Mesendoderm (in vitro differentiated cells): Measurements from ENCODE around the gene CAMTA1.
A peak's percentile ranks its signal among the peaks of the same experiment; 100 is the strongest.

Experiments used
- DNase-seq: peaks from one replicate; pipeline ENCODE4 v3.0.0; 2013
- H2AK5ac ChIP-seq: 2 replicates; pipeline ENCODE4 v1.6.1; 2013; ENCODE audit warnings: low read length, inconsistent platforms
- H2BK120ac ChIP-seq: 2 replicates; pipeline ENCODE4 v1.6.1; 2013; ENCODE audit warnings: low read depth, mild to moderate bottlenecking, low read length, moderate library complexity, mixed read lengths
- H2BK15ac ChIP-seq: replicated peaks from 2 replicates; pipeline ENCODE4 v1.6.1; 2013; ENCODE audit warnings: low read depth, mild to moderate bottlenecking, moderate library complexity
- H2BK5ac ChIP-seq: 2 replicates; pipeline ENCODE4 v1.6.1; 2013; ENCODE audit warnings: low read length, inconsistent platforms
- H3K18ac ChIP-seq: 2 replicates; pipeline ENCODE4 v1.6.1; 2013; ENCODE audit warnings: mild to moderate bottlenecking, low read length, mixed read lengths
- H3K23ac ChIP-seq: one replicate; pipeline ENCODE4 v1.6.1; 2013; ENCODE audit warnings: low read length
- H3K27ac ChIP-seq: 2 replicates; pipeline ENCODE4 v1.5.1; 2013; ENCODE audit warnings: low read depth, mild to moderate bottlenecking, inconsistent platforms, low read length, moderate library complexity
- H3K27me3 ChIP-seq: 2 replicates; pipeline ENCODE4 v1.6.1; 2013; ENCODE audit warnings: low read length, control low read depth, mild to moderate bottlenecking, inconsistent platforms; ENCODE audit not compliant: insufficient read depth, poor library complexity
- H3K36me3 ChIP-seq: 2 replicates; pipeline ENCODE4 v1.6.1; 2013; ENCODE audit warnings: low read length, inconsistent platforms; ENCODE audit not compliant: control insufficient read depth, insufficient read depth
- H3K4ac ChIP-seq: one replicate; pipeline ENCODE4 v1.6.1; 2013; ENCODE audit warnings: low read depth, mild to moderate bottlenecking, low read length, moderate library complexity
- H3K4me1 ChIP-seq: 2 replicates; pipeline ENCODE4 v1.6.1; 2013; ENCODE audit warnings: low read depth, low read length, inconsistent platforms; ENCODE audit not compliant: control insufficient read depth
- H3K4me2 ChIP-seq: 2 replicates; pipeline ENCODE4 v1.6.1; 2013; ENCODE audit warnings: low read length
- H3K4me3 ChIP-seq: 2 replicates; pipeline ENCODE4 v1.5.1; 2013; ENCODE audit warnings: mild to moderate bottlenecking, low read length
- H3K56ac ChIP-seq: one replicate; pipeline ENCODE4 v1.6.1; 2013; ENCODE audit warnings: low read length
- H3K79me1 ChIP-seq: 2 replicates; pipeline ENCODE4 v1.6.1; 2013; ENCODE audit warnings: low read length, inconsistent platforms
- H3K79me2 ChIP-seq: 2 replicates; pipeline ENCODE4 v1.6.1; 2013; ENCODE audit warnings: mild to moderate bottlenecking, low read length; ENCODE audit not compliant: control insufficient read depth, insufficient read depth
- H3K9ac ChIP-seq: 2 replicates; pipeline ENCODE4 v1.6.1; 2013; ENCODE audit warnings: low read length, inconsistent platforms
- H4K5ac ChIP-seq: one replicate; pipeline ENCODE4 v1.6.1; 2013; ENCODE audit warnings: low read length
- H4K8ac ChIP-seq: one replicate; pipeline ENCODE4 v1.6.1; 2013; ENCODE audit warnings: low read depth, mild to moderate bottlenecking, control low read depth, low read length, moderate library complexity
- WGBS: extraction: QIAGEN DNeasy Blood & Tissue Kit; methylation state at CpG from one replicate; pipeline ENCODE4 v1.1.7; 2013; ENCODE audit warnings: low lambda C conversion rate, missing lambda C conversion rate; ENCODE audit not compliant: insufficient coverage; ENCODE audit errors: extremely low coverage; 5-methylcytosine and 5-hydroxymethylcytosine counted together

Gene CAMTA1

GRCh38 chr1:7295946-7296345 lies 510.7 kb downstream of the CAMTA1 start:
- WGBS = no CpG with 5 or more reads among the region's 6 CpGs
- H3K4me1 ChIP-seq = peaks cover 2% of the 10 kb centered on the region

DNA sequence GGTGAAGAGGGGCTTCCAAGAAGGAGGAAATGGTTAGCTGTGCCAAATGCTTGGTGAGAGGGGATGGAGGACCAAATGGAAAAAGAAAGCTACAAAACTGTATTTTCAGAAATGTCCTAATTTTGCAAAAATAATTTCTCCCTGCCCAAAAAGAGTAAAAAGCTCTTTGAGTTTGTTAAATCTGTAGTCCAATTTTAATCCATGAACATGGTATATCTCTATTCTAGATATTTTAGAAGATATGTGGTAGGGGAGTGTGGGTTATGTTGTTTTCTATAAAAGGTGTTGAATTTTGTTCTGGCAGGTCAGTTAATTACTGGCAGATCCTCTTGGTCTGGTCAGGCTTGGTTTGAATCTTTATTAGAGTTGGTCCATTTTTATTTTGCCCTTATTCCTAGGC lies 511.7 kb downstream of the CAMTA1 start:
- no peak overlapping the region for H4K8ac ChIP-seq
- no peak overlapping the region for H3K4me2 ChIP-seq
- no peak overlapping the region for H2AK5ac ChIP-seq
- no peak overlapping the region for H3K23ac ChIP-seq
- H3K79me1 ChIP-seq = no peaks in the 10 kb centered on the region
- no peaks in the 10 kb centered on the region for H3K79me2 ChIP-seq
- H3K27ac ChIP-seq = peak overlapping the region; percentile 8
- no peak overlapping the region for H3K9ac ChIP-seq
- H3K4me3 ChIP-seq = no peak overlapping the region
- no peak for DNase-seq
- H3K56ac ChIP-seq = no peak overlapping the region
- H3K27me3 ChIP-seq = no peaks in the 10 kb centered on the region
- H2BK5ac ChIP-seq = no peak overlapping the region
- no peak overlapping the region for H4K5ac ChIP-seq
- H2BK15ac ChIP-seq = no peak overlapping the region
- H3K18ac ChIP-seq = no peak overlapping the region
- H2BK120ac ChIP-seq = no peak overlapping the region
- peaks cover 2% of the 10 kb centered on the region for H3K4me1 ChIP-seq
- no peak overlapping the region for H3K4ac ChIP-seq
- H3K36me3 ChIP-seq = no peaks in the 10 kb centered on the region

More at GRCh38 chr1:7295946-7296345, 510.7 kb downstream of the CAMTA1 start:
- no peak for DNase-seq
- Histone ChIP-seq H3K79me1 (no peaks in the 10 kb centered on the region), H3K23ac (no peak overlapping the region), H3K27ac (no peak overlapping the region), H2BK120ac (no peak overlapping the region), H2BK5ac (no peak overlapping the region), H4K5ac (no peak overlapping the region), H2BK15ac (no peak overlapping the region), H3K79me2 (no peaks in the 10 kb centered on the region), H3K27me3 (no peaks in the 10 kb centered on the region), H3K9ac (no peak overlapping the region), H3K4me2 (no peak overlapping the region), H2AK5ac (no peak overlapping the region), H3K18ac (no peak overlapping the region), H3K36me3 (no peaks in the 10 kb centered on the region), H3K4ac (no peak overlapping the region), H3K56ac (no peak overlapping the region), H3K4me3 (no peak overlapping the region), H4K8ac (no peak overlapping the region)

DNA sequence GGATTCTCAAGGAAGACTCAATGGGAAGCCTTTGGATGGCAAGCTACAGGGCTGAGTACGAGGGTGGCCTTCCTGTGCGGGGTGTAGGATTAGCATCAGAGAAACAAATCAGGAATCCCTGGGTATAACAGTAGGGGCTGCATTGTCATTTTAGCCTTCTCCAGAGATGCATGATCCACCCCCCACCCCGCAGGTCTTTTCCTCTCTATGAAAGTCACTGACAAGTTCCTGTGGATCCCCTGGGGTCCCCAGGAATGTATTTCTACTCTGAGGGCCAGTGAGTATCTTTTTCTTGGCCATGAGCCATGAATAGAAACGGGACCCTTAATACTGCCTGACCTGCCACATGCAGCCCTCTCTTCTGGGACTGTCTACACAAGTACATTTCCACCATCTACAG lies 512.9 kb downstream of the CAMTA1 start:
- H2BK120ac ChIP-seq = no peak overlapping the region

GRCh38 chr1:7298749-7299151 lies 513.5 kb downstream of the CAMTA1 start:
- Histone ChIP-seq H3K4me3 (no peak overlapping the region), H3K4me1 (peaks cover 2% of the 10 kb centered on the region), H3K9ac (no peak overlapping the region), H2AK5ac (no peak overlapping the region), H3K4ac (no peak overlapping the region), H3K79me1 (no peaks in the 10 kb centered on the region), H4K5ac (no peak overlapping the region), H3K79me2 (no peaks in the 10 kb centered on the region), H3K36me3 (no peaks in the 10 kb centered on the region), H3K18ac (peak overlapping the region; percentile 55), H2BK120ac (peak overlapping the region; percentile 29), H2BK15ac (no peak overlapping the region), H3K4me2 (no peak overlapping the region), H3K27me3 (no peaks in the 10 kb centered on the region), H3K27ac (peak overlapping the region; percentile 62), H4K8ac (no peak overlapping the region), H2BK5ac (no peak overlapping the region), H3K23ac (no peak overlapping the region), H3K56ac (no peak overlapping the region)
- WGBS = no CpG with 5 or more reads among the region's 4 CpGs
- DNase-seq = peak; percentile 55

More for the DNA sequence above, 512.9 kb downstream of the CAMTA1 start:
- Histone ChIP-seq H3K79me1 (no peaks in the 10 kb centered on the region), H3K23ac (no peak overlapping the region), H2BK15ac (no peak overlapping the region), H3K27ac (peak overlapping the region; percentile 62), H3K4me2 (no peak overlapping the region), H3K79me2 (no peaks in the 10 kb centered on the region), H2BK5ac (no peak overlapping the region), H3K4me3 (no peak overlapping the region), H3K9ac (no peak overlapping the region), H2AK5ac (no peak overlapping the region), H3K27me3 (no peaks in the 10 kb centered on the region), H3K36me3 (no peaks in the 10 kb centered on the region), H3K4ac (no peak overlapping the region), H4K8ac (no peak overlapping the region), H4K5ac (no peak overlapping the region), H3K4me1 (peaks cover 2% of the 10 kb centered on the region), H3K56ac (no peak overlapping the region), H3K18ac (no peak overlapping the region)
- WGBS = no CpG with 5 or more reads among the region's 4 CpGs
- peak; percentile 40 for DNase-seq

DNA sequence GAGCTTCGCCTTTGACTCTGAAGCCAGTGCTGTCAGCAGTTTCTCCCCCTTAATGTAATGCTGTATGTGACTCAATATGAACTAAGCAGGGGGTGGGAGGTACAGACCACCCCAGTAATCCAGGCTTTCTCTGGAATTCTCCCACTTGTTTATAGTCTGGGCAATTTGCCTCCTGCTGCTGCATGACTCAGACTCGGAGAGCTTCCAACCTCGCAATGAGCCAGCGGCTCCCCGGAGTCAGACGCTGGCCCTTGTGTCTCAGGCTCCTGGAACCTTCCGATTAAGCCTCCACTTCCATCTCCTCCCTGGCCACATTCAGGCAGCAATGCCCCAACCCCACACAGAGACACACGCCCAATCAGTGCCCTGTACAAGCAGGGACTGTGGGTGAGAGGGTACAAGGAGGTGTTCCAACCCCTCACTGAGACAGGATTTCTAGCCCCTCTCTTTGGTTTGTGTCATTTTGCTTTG lies 514.1 kb downstream of the CAMTA1 start:
- peak overlapping the region; percentile 75 for H3K56ac ChIP-seq
- H3K79me2 ChIP-seq = no peaks in the 10 kb centered on the region
- no peaks in the 10 kb centered on the region for H3K36me3 ChIP-seq
- no peaks in the 10 kb centered on the region for H3K79me1 ChIP-seq
- H4K8ac ChIP-seq = no peak overlapping the region
- no peak overlapping the region for H4K5ac ChIP-seq
- H3K4ac ChIP-seq = no peak overlapping the region
- H3K4me3 ChIP-seq = no peak overlapping the region
- peak overlapping the region; percentile 18 for H3K9ac ChIP-seq
- peaks cover 2% of the 10 kb centered on the region for H3K4me1 ChIP-seq
- H3K4me2 ChIP-seq = no peak overlapping the region
- no peak overlapping the region for H2BK15ac ChIP-seq
- no peak overlapping the region for H2AK5ac ChIP-seq
- H3K27ac ChIP-seq = peak overlapping the region; percentile 76
- no CpG with 5 or more reads among the region's 8 CpGs for WGBS
- no peaks in the 10 kb centered on the region for H3K27me3 ChIP-seq
- no peak overlapping the region for H2BK5ac ChIP-seq
- peak; percentile 89 for DNase-seq
- no peak overlapping the region for H3K18ac ChIP-seq
- no peak overlapping the region for H3K23ac ChIP-seq
- H2BK120ac ChIP-seq = no peak overlapping the region

DNA sequence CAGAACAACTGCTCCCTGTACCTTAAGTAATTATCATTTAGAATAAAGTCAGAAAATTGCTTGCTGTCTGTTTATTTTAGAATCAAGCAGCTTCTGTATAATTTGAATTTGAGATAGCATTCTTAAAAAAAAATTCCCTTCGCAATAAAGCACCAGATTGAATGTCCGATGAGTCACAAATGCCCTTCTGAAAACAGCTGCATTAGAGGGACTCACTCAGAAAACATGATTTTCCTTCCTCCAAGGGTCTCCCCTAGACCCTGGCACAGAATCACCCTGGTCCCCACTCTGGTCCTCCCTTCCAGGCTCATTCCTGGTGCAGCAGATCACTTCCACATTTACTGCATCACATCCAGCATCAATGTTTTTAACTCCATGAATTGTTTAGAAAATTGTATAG lies 514.7 kb downstream of the CAMTA1 start:
- H3K56ac ChIP-seq = no peak overlapping the region
- no peak overlapping the region for H2BK5ac ChIP-seq
- no peaks in the 10 kb centered on the region for H3K79me2 ChIP-seq
- no peak overlapping the region for H2AK5ac ChIP-seq
- no peak overlapping the region for H3K4me3 ChIP-seq
- no peak for DNase-seq
- H2BK15ac ChIP-seq = no peak overlapping the region
- peak overlapping the region; percentile 31 for H3K18ac ChIP-seq
- H3K27ac ChIP-seq = peak overlapping the region; percentile 76
- H3K4me1 ChIP-seq = peaks cover 2% of the 10 kb centered on the region
- no peaks in the 10 kb centered on the region for H3K36me3 ChIP-seq
- WGBS = no CpG with 5 or more reads among the region's 2 CpGs
- no peak overlapping the region for H3K4me2 ChIP-seq
- H3K9ac ChIP-seq = no peak overlapping the region
- no peaks in the 10 kb centered on the region for H3K79me1 ChIP-seq
- no peak overlapping the region for H4K8ac ChIP-seq
- H3K27me3 ChIP-seq = no peaks in the 10 kb centered on the region
- no peak overlapping the region for H2BK120ac ChIP-seq
- H3K23ac ChIP-seq = no peak overlapping the region
- no peak overlapping the region for H4K5ac ChIP-seq
- no peak overlapping the region for H3K4ac ChIP-seq
